Adipose tissue (tissue), 3 donors: ENCODE data around the gene UXT. TPM values are rescaled to one million over a fixed set of nuclear protein-coding genes. Genes with fewer than 3 reads are reported as not detected.
"Not testable (repeated sequence)": the region's sequence is repeated elsewhere in the genome, so short reads cannot be mapped to it uniquely, and the experiment has no call there.

Experiments used
- H3K27ac ChIP-seq: one replicate; pipeline ENCODE4 v1.5.1; 2013; ENCODE audit warnings: low read depth, low read length
- WGBS, 3 donors: extraction: QIAGEN DNeasy Blood & Tissue Kit; methylation state at CpG; one replicate each; pipeline ENCODE4 v1.1.7; 2013; 5-methylcytosine and 5-hydroxymethylcytosine counted together
- polyA plus RNA-seq, 3 donors: library from polyadenylated mRNA; stranded (reverse); fragments of 200-250 nt; gene quantifications; one replicate each; pipeline ENCODE4 v1.2.3, GENCODE V29; 2013
- donor health status: healthy with polysubstance abuse.
- donor health status: Bipolar disorder and iron deficiency.
- donor health status: healthy.

Gene UXT, protein sequence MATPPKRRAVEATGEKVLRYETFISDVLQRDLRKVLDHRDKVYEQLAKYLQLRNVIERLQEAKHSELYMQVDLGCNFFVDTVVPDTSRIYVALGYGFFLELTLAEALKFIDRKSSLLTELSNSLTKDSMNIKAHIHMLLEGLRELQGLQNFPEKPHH
- 100 to 1,000 TPM; 108 to 208 (median 149) TPM for polyA plus RNA-seq

DNA sequence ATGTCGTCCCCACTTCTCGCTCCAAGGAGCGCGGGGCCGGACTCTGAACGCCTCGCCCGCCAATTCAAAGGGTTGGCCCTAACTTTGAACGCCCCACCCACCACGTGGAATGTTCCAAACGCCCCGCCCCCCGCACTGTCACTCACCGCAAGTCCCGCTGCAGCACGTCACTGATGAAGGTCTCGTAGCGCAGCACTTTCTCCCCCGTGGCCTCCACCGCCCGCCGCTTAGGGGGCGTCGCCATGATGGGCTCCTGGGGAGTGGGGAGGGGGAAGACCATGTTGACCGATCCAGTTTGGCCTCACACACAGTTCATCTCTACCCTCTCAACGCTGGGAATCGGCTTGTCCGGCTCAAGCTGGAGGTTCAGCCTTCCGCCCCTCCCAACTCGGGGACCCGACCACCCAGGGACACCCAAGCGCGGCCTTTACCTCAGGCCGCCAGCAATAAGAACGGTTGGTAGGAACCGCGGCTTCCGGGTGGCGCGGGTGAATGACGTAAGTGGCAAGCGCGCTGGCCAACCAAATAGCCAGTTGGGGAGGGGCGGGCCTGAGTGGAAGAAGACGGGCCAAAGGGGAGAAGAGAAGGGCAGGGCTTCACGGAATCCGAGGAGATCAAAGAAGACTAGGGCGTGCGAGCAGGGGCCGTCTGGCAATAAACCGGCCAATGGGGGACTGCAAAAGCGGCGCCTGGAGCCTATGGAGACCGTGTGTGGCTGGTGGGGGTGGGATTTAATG lies at the start of gene UXT:
TSS of gene UXT (minus strand) at position 497 of the 737 bp plus-strand sequence. CDS start at position 244, 253 bp downstream.
- WGBS, 3 donors, result 0 to 30% (median 0%) methylated on average over 44 to 54 of the region's 54 CpGs
- H3K27ac ChIP-seq, result peak within 1 kb of the TSS; percentile 88

DNA sequence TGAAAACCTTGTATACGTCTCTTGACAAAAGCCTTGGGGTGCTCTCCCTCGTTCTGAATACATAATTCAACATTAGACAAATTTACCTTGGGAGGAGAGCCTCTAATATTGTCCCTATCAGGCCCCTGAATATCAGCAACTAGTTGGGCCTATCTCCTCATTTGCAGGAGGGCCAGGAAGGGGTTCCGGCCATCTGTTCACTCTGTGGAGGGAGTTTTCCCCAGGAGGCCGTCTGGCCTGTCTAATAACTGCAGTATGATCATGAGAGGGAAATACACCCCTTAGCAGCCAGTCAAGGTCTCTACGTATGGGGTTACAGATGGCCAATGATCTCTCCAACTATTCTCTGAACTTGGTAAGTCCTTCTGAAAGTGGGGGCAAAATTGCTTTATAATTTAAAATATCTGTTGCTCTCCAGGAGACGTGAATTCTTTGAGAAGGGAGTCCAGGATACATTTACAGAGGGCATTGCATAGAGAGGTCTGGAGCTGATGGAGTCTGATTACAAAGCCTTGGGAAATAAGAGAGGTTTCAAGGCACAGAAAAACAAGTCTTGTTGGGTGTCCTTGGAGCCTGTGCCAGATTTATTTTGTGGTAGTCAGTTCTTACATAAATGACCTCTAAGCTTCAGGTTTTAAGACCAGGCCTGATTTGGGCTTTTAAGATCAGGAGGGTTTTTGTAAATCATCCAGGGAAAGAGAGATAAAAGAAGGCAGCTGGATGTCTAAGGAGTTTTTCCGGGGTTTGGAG lies 48.2 kb upstream of the UXT start:
- H3K27ac ChIP-seq, result no peak overlapping the region
- 40 to 57% (median 48%) methylated on average over 7 of the region's 7 CpGs for WGBS, 3 donors

DNA sequence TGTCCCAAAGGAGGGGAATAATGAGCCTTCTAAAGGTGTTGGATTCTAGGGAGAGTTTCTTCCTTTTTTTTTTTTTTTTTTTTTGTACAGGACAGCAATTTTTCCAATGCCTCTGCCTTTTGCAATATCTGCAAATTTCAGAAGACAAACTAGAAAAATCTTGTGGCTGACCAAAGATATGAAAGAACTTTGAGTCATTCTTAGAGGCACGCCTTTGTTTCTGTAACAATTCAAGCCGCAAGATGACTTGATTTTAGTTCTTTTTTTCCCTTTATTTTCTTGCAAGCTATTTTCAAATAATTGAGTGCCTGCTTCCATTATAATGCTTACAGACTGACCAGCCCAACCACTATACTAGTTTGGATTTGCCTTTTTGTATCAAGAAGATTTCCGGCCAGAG lies 47.6 kb upstream of the UXT start:
- WGBS, 3 donors, result 71 to 84% (median 76%) methylated on average over 3 of the region's 3 CpGs
- no peak overlapping the region for H3K27ac ChIP-seq

- WGBS, 3 donors, result 64 to 86% (median 78%) methylated on average over 5 of the region's 5 CpGs
- no peak overlapping the region for H3K27ac ChIP-seq
Measured at GRCh38 chrX:47704736-47705135, 45.8 kb upstream of the UXT start.

- no peak overlapping the region for H3K27ac ChIP-seq
- 33 to 55% (median 48%) methylated on average over 1 of the region's 1 CpG for WGBS, 3 donors
Measured at GRCh38 chrX:47697181-47697580, 38.2 kb upstream of the UXT start.

DNA sequence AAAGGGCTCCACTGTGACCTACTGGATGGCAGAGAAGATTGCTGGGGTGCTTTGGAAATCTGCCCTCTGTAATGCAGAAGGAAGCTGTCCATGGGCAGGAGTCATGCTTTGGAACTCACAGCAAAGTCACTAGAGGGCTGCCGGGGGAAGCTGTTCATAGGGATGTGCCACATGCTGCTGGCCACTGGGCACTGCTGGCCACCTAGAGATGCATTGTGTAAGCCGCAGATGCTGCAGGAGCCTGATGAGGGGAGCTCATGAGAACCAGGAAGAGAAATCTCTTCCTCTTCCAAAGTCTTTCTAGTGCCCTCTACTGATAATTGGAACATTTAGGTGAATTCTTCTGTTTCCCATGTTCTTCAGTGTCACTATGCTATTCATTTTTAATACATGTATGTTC lies 31.2 kb upstream of the UXT start:
- no peak overlapping the region for H3K27ac ChIP-seq
- WGBS, 3 donors, result 35 to 72% (median 69%) methylated on average over 2 of the region's 2 CpGs

DNA sequence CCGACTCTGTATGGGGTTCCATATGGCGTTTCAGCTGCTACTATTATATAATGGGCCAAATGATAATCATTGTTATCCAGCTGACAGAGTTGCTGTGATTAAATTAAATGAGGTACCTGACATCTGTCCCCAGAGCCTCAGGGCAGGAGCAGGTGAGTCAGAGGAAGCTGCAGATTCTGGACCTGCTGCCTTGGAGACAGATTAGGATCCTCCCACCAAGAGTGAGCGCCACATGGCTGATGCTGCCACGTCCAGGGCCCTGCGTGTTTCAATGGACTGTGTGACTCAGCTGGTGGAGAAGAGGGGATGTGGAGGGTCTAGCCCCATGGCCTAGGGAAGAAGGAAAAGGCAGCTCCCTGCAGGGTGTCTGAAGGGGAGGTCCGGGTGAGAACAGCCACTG lies 28.3 kb upstream of the UXT start:
- WGBS, 3 donors, result 59 to 71% (median 70%) methylated on average over 4 to 6 of the region's 6 CpGs
- H3K27ac ChIP-seq, result no peak overlapping the region

GRCh38 chrX:47683829-47684205 lies 24.8 kb upstream of the UXT start:
- H3K27ac ChIP-seq, result no peak overlapping the region
- 50 to 53% (median 53%) methylated on average over 3 of the region's 3 CpGs for WGBS, 3 donors

DNA sequence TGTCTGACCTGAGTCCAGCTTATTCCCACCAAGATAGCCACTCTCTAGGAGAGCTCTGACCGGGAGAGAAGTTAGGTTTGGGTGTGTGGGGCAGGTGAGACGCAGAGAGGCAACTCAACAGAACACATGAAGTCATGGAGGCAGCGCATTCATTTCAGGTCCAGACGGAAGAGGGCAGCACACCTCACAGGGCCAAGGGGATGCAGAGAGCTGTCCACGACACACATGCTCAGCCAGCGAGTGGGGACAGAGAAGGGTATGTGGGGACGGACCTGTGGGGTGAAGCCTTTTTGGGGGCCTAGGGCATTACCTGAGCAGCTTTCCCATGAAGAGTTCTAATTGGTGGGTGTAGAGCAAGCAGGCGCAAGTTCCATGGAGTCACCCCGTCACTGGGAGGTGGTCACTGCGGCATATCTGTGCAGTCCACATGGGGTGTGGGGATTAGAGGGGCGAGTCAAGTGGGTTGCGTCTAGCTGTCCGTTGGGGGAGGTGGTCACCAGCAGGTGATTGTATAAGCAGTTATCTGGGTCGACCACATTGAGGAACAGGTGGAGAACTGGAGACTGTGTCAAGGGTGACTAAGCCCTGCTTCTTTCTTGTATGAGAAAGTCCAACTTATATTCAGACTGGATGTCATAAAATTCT lies 24.3 kb upstream of the UXT start:
- no peak overlapping the region for H3K27ac ChIP-seq
- WGBS, 3 donors, result 77 to 89% (median 78%) methylated on average over 10 to 14 of the region's 14 CpGs

- not testable (repeated sequence) for H3K27ac ChIP-seq
- 54 to 66% (median 55%) methylated on average over 5 to 7 of the region's 7 CpGs for WGBS, 3 donors
Measured at GRCh38 chrX:47675959-47676859, 17.2 kb upstream of the UXT start.

GRCh38 chrX:47674776-47675175 lies 15.8 kb upstream of the UXT start:
- WGBS, 3 donors, result 71 to 85% (median 75%) methylated on average over 5 of the region's 5 CpGs
- H3K27ac ChIP-seq, result no peak overlapping the region

DNA sequence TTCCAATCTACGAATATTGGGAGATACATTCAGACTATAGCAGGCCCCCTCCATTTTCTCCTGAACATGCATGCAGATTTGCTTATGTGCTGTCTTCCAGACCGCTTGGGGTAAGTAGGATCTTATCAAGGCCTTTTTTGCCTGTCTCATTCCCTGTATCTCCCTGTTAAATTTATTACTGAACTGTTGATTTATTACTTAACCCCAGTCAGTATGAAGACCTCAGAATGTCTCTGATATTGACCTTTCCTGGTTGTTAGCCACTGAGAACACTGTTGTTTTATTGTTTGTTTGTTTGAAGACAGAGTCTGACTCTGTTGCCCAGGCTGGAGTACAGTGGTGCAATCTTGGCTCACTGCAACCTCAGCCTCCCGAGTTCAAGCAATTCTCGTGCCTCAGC lies 6.8 kb upstream of the UXT start:
- not testable (repeated sequence) for H3K27ac ChIP-seq
- WGBS, 3 donors, result 70 to 92% (median 91%) methylated on average over 4 of the region's 4 CpGs

DNA sequence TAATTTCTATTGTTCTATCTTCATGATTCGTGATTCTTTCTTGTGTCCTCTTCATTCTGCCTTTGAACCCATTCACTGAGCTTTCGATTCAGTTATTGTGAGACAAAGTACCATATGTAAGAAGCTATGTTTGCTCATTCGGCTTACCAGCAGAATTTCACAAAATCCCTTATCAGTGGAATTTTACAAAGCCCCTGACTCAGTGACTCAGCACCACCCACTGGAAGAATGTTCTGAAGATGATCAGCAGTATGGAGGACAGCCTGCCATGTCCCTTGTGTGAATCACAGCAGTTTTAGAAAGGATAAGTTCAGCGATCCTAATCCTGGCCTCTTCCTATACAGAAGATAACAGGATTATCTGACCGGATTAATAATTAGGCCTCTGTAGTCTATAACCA lies 5.8 kb upstream of the UXT start:
- no peak overlapping the region for H3K27ac ChIP-seq
- 75 to 86% (median 80%) methylated on average over 5 of the region's 5 CpGs for WGBS, 3 donors

DNA sequence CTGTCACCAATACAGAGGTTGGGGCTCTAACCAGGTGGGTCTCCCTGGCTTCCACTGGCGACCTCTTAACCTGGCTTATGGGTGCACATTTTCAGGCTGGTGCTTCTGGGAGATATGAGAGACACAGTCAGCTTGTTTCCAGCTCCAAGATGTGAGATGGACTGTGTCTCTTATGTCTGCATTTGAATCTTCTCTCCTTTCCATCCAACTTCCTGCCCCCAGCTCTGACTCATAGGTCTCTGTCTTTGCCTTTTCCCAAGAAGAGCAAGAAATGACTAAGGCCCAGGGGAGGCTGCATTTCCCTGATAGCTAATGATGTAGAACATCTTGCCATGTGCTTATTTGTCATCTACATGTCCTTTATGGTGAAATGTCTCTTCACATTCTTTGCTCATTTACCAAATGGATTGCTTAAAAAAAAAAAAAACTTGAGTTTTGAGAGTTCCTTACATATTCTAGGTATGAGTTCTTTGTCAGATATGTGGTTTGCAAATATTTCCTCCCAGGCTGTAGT lies 3.2 kb upstream of the UXT start:
- 42 to 86% (median 62%) methylated on average over 1 of the region's 1 CpG for WGBS, 3 donors

DNA sequence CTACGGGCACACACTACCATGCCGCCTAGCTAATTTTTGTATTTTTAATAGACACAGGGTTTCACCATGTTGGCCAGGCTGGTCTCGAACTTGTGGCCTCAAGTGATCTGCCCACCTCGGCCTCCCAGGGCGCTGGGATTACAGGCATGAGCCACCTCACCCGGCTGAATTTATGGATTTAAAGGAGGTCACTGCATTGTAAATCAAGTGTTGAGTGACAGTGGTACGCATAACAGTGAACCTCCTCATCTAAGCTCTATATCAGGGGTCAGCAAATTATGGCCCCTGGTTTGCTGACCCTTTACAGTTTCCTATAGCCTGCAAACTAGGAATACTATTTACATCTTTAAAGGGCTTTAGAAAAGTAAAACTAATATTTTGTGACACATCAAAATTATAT lies 2.6 kb upstream of the UXT start:
- no peak overlapping the region for H3K27ac ChIP-seq
- WGBS, 3 donors, result 84 to 93% (median 85%) methylated on average over 7 of the region's 7 CpGs

More for the DNA sequence above, 3.2 kb upstream of the UXT start:
- H3K27ac ChIP-seq, result no peak overlapping the region

DNA sequence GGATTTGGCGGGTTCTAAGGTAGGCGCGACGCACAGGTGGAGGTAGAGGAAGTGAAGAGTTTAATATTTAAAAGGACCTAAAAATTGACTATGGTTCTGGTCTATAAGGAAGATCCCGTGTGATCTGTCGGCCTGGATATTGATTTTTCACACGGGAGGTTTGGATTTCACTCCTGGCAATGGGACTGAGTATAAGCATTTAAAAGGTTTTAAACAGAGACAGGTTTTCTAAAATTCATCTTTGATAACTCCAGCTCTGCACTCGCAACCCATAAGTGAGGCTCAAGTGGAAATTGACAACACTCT lies 394 bp upstream of the UXT start:
- WGBS, 3 donors, result 11 to 45% (median 26%) methylated on average over 8 of the region's 8 CpGs
- H3K27ac ChIP-seq, result no peak overlapping the region

GRCh38 chrX:47658301-47658683 lies 688 bp downstream of the UXT start:
- no peak overlapping the region for H3K27ac ChIP-seq
- WGBS, 3 donors, result 1 to 52% (median 3%) methylated on average over 12 to 13 of the region's 13 CpGs
